Measurements from ENCODE around the gene TRPM3.

The TRPM3 gene

GRCh38 chr9:71097671-71098070, 23.8 kb downstream of the TRPM3 start:
- DNase-seq (ENCODE audit: low read depth), result no peak

DNA sequence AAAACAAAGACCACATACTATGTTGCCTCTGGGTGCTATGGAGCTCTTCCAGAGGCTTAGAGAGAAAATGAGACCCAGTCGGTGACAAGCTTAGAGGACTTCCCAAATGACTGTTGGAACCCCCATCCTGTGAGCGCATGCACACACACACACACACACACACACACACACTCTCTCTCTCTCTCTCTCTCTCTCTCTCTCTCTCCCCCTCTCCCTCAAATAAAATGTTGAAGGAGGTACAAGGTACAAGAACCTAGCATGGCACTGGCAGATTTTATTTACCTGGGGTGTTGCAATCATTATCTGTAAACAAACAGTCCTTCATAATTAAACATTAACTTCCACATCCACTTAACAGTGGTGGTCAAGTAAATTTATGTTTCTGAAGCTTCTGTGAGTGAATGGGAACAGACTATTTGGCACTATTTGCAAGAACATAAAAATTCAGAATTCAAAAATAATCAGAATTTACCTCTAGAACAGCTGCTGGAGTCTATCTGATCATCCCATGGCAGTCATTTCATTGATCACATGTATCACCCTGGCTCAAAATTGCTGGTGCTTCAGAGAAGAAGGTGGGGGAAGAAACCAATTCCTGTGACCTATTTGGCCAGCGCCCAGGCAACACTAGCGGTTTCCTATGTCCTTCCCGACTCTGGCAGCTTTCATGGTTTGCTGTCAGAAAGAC, 24.9 kb downstream of the TRPM3 start:
- DNase-seq (ENCODE audit: low read depth), result no peak

DNA sequence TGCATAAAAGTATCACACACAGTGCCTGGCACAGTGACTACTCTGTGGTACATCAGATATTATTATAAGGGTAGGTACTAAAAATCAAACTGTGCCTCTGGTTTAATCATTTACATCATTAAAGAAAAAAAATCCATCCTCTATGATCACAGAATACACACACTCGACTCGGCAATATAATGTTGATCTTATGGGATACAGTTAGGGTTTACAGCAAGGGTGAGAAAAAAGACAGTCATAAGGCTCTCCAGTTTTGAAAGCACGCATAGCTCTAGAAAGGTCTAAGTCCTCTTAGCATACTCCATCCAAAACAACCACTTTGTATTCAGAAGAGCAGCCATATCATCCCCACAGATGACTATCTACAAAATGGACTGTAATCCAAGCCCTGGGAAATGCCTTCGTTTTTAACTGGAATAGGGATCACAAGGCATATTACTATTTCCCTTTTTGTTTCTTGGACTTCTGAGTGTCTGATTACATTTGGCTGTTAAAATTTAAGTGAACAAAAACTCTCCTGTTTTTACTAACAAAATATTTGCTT, 26.6 kb downstream of the TRPM3 start:
- no peak for DNase-seq (ENCODE audit: low read depth)

DNA sequence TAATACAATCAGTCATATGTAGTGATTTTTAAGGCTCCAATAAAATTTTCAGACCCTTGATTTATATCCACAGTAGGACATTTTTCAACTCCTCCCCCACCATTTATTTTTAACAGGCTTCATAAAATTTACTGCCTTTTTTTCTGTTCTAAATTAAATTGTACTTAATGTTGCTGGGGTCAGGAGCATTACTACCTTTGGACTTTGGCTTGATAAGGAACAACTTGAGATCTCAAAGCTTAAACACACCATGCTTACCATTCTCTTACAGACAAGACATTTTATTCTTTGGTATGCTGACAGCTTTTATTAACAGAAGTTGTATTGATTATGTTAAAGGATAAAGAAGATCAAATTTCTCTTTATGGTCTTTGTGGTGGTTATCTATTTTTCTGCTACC, 30.5 kb downstream of the TRPM3 start:
- no peak for DNase-seq (ENCODE audit: low read depth)

GRCh38 chr9:71079451-71079850, 42.0 kb downstream of the TRPM3 start:
- DNase-seq (ENCODE audit: low read depth), result peak; percentile 51

DNA sequence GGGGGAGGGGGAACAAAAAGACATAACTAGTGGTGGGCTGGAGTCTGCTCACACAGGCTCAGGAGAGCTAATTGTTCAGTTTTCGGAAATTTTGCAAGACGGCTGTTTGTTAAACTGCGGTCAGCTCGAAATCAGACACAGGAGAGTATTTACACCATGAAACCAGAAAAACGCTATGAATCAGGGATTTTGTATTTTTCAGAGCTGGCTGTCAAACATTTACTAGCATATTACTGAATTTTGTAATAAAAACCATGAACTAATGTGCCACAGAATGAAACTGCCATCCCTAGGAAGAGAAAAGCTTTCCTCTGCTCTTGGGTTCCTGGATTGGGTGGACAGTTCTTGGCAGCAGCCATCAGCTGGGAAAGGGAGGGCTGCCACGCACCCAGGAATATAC, 45.3 kb downstream of the TRPM3 start:
- no peak for DNase-seq (ENCODE audit: low read depth)

- DNase-seq (ENCODE audit: low read depth), result no peak
Measured at GRCh38 chr9:71073494-71073893, 47.9 kb downstream of the TRPM3 start.

GRCh38 chr9:71072587-71072986, 48.8 kb downstream of the TRPM3 start:
- DNase-seq (ENCODE audit: low read depth), result no peak

DNA sequence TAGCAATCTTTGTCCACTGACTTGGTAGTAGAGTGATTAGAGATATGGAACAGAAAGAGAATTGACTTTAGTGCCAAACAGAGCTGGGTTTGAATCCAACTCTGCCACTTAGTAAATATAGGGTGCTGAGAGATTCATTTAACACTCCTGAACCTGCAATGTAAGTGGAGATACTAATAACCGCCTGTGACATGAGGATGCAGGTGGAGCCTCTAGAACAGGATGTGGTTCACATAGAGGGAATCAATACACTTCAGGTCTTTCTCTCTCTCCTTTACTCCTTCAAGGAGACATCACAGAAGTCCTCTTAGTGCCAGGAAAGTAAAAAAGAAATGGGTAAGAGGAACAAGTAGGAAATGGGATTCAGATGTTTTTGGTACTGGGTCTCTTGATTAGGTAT, 49.8 kb downstream of the TRPM3 start:
- DNase-seq (ENCODE audit: low read depth), result no peak

GRCh38 chr9:71058660-71059059, 62.8 kb downstream of the TRPM3 start:
- no peak for DNase-seq (ENCODE audit: low read depth)

GRCh38 chr9:71052287-71052686, 69.1 kb downstream of the TRPM3 start:
- no peak for DNase-seq (ENCODE audit: low read depth)

DNA sequence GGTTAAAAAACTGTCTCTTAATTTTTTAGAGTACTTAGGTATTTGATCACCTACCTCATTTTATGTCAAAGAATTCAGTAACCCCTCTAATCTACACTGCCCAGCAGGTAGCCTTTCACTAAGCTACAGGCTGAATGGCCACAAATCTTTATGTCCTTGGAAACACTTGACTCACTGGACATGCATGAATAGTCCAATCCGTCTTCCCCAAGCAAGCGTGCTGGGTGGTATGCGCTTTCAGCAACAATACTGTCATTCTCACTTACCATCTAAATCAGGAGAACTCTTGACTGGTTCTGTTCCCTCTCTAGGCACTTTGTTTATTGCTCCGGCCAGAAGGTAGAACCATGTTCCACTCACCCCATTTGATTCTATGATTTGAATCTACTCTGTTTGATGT, 73.1 kb downstream of the TRPM3 start:
- DNase-seq (ENCODE audit: low read depth), result no peak

DNA sequence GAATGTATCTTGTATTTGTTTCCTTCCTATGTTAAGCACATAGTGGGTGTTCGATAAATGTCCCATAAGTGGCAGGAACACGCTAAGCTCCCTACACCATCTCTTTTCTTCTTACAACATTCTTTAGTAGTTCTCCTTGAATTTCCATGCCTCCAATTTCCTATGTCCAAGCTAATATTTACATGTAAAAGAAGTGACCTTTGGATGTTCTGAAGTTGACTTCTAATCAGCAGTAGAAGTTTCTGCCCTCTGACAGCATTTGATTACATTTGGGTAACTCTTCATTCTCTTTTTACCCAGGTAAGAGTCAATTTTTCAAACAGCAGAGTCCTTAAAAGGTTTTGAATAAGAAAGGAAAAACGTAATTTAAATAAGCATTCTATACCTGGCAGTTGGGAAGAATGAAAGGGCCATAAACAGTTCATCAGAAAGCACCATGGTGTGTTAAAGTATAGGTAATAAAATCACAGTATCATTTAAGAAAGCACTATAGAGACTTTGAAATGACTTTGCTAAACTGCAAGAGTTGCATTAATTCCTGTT, 78.9 kb downstream of the TRPM3 start:
- DNase-seq (ENCODE audit: low read depth), result no peak

GRCh38 chr9:71037521-71037920, 83.9 kb downstream of the TRPM3 start:
- DNase-seq (ENCODE audit: low read depth), result no peak

GRCh38 chr9:71036501-71036900, 84.9 kb downstream of the TRPM3 start:
- peak; percentile 29 for DNase-seq (ENCODE audit: low read depth)

DNA sequence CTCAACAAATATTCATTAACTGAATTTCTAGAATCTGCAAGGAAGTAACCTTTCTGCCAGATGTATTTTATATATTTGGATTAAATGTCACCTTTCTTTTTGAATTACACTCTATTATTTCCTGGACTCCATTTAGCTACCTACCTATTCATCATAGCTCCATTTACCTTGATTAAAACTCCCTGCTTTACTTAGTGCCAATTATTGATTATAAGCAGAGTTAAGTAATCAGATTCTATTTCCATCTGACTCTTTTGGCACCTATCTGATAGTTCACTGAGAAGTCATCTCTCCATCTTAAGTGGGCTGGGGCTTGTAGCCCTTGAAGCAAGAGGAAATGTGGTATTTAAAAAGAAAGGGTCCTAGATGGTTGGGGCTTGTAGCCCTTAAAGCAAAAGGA, 88.6 kb downstream of the TRPM3 start:
- no peak for DNase-seq (ENCODE audit: low read depth)

GRCh38 chr9:71025728-71026127, 95.7 kb downstream of the TRPM3 start:
- no peak for DNase-seq (ENCODE audit: low read depth)

DNA sequence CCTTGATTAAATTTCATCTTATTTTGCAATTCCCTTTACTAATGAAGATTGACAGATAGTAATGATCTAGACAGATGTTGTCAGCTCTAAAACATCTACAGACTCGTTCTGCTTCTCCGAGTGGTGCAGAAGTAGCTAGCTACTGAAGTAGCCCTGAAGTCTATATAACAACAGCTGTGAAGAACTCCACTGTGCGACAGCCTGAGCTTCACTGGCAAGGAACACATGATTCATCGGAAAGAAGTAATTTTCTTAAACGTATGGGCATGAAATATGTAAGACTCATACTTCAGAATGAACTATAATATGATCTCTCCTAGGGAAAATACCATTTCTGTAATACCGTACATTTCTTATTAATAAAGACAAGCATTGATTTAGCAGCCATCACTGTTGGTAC, 96.2 kb downstream of the TRPM3 start:
- DNase-seq (ENCODE audit: low read depth), result no peak

- no peak for DNase-seq (ENCODE audit: low read depth)
Measured at GRCh38 chr9:71010258-71010657, 111.2 kb downstream of the TRPM3 start.

- DNase-seq (ENCODE audit: low read depth), result peak; percentile 17
Measured at GRCh38 chr9:71005456-71005855, 116.0 kb downstream of the TRPM3 start.

DNA sequence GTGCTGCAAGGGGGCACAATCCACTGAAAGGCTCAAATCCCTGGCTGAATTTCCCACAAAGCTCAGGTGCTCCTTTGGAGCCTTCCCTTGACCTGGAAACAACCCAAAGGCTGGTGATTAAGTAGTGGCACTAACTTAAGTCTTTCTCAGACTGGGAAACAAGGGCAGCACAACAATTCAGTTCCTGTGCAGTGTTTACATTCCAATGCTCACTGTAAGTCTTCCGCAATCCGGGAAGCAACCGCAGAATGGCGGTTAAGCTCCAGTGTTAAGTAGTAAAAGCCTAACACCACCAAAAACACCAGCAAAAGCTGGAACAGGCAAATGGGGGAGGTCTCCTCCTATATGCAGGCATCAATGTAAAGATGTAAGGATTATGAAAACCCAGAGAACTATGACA, 117.2 kb downstream of the TRPM3 start:
- DNase-seq (ENCODE audit: low read depth), result peak; percentile 92

DNA sequence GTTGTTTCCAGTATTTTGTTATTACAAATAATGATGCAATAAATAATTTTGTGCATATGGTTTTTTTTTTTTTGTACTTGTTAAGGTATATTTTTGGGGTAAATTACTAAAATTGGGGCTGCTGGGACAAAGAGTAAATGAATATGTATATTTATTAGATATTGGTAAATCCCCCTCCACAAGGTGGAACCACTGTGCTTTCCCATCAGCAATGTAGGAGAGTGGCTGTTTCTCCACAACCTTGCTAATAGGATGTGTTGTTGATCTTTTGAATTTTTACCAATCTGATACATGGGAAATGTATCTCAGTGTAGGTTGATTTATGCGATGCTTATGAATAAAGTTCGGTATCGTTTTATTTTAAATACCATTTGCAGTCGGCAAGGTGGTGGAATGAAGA, 118.1 kb downstream of the TRPM3 start:
- no peak for DNase-seq (ENCODE audit: low read depth)

DNA sequence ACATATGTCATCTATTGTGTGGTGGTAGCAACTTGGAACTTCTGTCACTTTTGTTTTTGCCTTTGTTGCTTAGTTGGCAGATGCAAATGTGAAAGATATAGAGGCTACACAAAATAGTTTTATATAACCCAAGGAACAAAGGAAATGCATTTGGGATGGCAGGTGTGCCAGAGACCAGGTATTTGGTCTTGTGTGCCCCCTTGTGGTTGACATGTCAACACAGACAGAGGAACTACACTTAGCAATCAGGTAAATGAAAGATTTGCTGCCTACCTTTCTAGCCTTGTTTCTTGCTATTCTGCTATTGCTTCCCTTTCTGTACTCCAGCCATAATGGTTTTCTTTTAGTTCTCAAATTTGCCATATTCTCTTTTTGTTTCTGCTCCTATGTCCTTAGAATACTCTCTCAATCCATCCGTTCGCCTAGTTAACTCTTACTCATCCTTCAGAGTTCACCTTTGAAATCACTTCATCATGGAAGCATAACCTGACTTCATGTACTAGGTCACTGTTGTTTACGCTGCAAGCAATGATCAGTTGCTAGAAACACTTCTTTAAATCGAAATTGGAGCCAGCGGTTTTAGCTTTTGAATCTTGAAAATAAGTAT, 119.5 kb downstream of the TRPM3 start:
- DNase-seq (ENCODE audit: low read depth), result peak; percentile 33

DNA sequence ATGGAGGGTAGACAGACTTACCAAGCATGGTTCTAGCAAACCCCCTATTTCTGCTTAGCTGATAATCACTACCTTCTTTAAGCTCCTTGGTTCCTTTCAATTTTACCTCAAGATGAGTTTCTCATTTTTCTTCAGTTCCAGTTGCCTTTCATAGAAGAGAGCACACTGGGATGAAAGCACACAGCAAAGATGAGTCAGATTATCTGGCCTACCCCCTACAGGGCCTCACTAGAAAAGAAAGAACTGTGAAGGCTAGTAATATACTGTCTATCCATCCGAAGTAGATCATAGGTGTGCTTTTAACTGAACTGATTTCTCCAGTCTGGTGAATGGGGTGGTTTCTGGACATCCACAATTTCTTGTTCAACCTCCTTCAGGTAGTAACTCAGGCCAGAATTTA, 122.5 kb downstream of the TRPM3 start:
- peak; percentile 41 for DNase-seq (ENCODE audit: low read depth)

All from amniotic epithelial cell (primary cell).